ENCODE measurements around the gene FBXO48. TPM values are rescaled to one million over a fixed set of nuclear protein-coding genes. Genes with fewer than 3 reads are reported as not detected.
A peak's percentile ranks its signal among the peaks of the same experiment; 100 is the strongest.

Gene FBXO48, protein sequence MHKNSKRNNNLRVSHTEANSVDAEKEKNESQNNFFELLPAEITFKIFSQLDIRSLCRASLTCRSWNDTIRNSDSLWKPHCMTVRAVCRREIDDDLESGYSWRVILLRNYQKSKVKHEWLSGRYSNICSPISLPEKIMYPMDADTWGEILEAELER
- polyA plus RNA-seq (2012; rRNA removed): 0.30 and 0.45 TPM in 2 replicates
- polyA plus RNA-seq (2012; cell fraction: cytosol; rRNA removed): 0.41 and 0.48 TPM in 2 replicates
- polyA plus RNA-seq (2012; cell fraction: nucleus; rRNA removed): 0.26 and 0.56 TPM in 2 replicates

DNA sequence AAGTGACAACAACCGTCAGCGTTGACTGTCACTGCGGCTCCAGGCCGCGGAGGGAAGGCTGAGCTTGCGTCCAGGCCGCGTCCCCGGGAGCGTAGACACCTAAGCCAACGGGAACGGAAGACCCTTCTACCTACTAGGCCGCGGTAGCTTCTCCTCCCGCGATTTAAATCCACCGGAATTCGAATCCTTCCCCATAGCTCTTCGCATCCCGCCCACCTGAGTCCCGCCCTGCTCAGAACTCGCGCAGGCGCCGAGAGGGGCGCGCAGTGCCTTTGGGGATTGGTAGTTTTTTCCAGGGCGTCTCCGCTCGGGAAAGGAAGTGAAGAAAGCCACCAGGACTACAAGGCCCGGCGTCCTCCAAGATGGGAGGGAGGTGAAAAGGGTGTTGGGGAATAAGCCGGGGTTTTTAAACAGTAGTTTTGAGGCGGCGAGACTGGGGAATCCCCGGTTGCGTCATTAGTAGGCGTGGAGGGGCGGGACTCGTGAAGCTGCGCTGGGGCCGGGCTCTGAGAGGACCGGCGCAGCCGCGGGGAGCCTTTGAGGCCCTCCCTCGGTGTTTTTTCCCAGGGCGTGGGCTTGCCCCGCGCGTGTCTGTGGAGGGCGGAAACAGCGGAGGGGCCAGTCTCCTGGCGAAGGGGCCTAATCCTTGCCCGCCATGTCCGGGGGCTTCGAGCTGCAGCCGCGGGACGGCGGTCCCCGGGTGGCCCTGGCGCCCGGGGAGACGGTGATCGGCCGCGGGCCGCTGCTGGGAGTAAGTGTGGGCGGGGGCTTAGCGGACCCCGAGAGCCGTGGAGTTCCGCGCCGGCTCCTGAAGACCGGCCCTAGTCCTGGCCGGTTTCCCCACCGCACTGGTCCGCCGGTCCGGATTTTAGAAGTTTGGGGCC lies at the start of gene FBXO48, which contains the start of gene APLF:
TSS of gene FBXO48 (minus strand) at position 218 of the 884 bp plus-strand sequence. CDS start 2,149 bp downstream, outside the sequence.
TSS of gene APLF (plus strand) at position 509 of the 884 bp plus-strand sequence. CDS start at position 656, 147 bp downstream.
- Histone ChIP-seq H3K9me3 (no peaks in the 10 kb centered on the region), H3F3A (replicated peaks; ENCODE audit: insufficient read depth) (no peaks in the 10 kb centered on the region), H3K36me3 (replicated peaks in 1 of 2; ENCODE audit: control insufficient read depth in 1 of 2, insufficient read depth in 2 of 2, low read length in 1 of 2) (peaks cover 0 to 3% of the 10 kb centered on the region in 2 experiments), H3K9ac (peak within 1 kb of the TSS; percentile 94), H4K20me1 (ENCODE audit: insufficient read depth) (no peaks in the 10 kb centered on the region), H3K79me2 (ENCODE audit: insufficient read depth) (peaks cover 16% of the 10 kb centered on the region; the same call in 1 of the 2 replicates), H3K27me3 (ENCODE audit: insufficient read depth) (no peaks in the 10 kb centered on the region), H3K4me3 (ENCODE audit: low read depth in 2 of 2, low read length in 1 of 2) (peak within 1 kb of the TSS; percentile 88 to 98), H3K9me2 (no peaks in the 10 kb centered on the region), H2AFZ (ENCODE audit: low read depth) (peak within 1 kb of the TSS; percentile 96), H3K4me1 (ENCODE audit: control insufficient read depth in 1 of 2, insufficient read depth in 2 of 2, low read depth in 1 of 2, low read length in 1 of 2) (peaks cover 0 to 12% of the 10 kb centered on the region in 2 experiments; a peak in 2 of 4 replicates), H3K27ac (ENCODE audit: low read depth in 2 of 2, low read length in 1 of 2) (peak within 1 kb of the TSS; percentile 72 to 86), H3K4me2 (peak within 1 kb of the TSS; percentile 84)
- under 1% methylated on average over 31 of the region's 82 CpGs for WGBS (ENCODE audit: low lambda C conversion rate)
- TF ChIP-seq ELF1 (IDR thresholded peaks at IDR 0.05): 0 out of 2 replicates have a peak, but pooled peaks have one; percentile 10
- no peak for TF ChIP-seq RCOR1 (IDR thresholded peaks at IDR 0.05; ENCODE audit: low read length)
- no peak; the same call in 1 of the 2 replicates for TF ChIP-seq FOSL2 (IDR thresholded peaks at IDR 0.05; ENCODE audit: borderline replicate concordance, low read depth)
- TF ChIP-seq JUND (IDR thresholded peaks at IDR 0.05): no peak
- no peak for TF ChIP-seq NFIC (IDR thresholded peaks at IDR 0.05; ENCODE audit: borderline replicate concordance)
- TF ChIP-seq POLR2AphosphoS5 (IDR thresholded peaks at IDR 0.05; ENCODE audit: low read depth, low read length): peak; percentile 67
- TF ChIP-seq SIN3A (IDR thresholded peaks at IDR 0.05; ENCODE audit: borderline replicate concordance, low read depth, low read length): peak; percentile 53; the same call in 1 of the 2 replicates
- TF ChIP-seq MEF2A (IDR thresholded peaks at IDR 0.05; ENCODE audit: borderline replicate concordance, low read depth): no peak
- TF ChIP-seq, protein P1, sequence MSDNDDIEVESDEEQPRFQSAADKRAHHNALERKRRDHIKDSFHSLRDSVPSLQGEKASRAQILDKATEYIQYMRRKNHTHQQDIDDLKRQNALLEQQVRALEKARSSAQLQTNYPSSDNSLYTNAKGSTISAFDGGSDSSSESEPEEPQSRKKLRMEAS (IDR thresholded peaks at IDR 0.05; ENCODE audit: low read depth): peak; percentile 68
- 0 out of 2 replicates have a peak, but pooled peaks have one; percentile 43 for TF ChIP-seq YY1 (IDR thresholded peaks at IDR 0.05; ENCODE audit: low read depth)
- no peak for TF ChIP-seq EZH2phosphoT487 (IDR thresholded peaks at IDR 0.05; ENCODE audit: borderline replicate concordance, low read depth)
- TF ChIP-seq TEAD4 (IDR thresholded peaks at IDR 0.05; ENCODE audit: borderline replicate concordance, insufficient read depth): no peak
- TF ChIP-seq TCF12 (IDR thresholded peaks at IDR 0.05): peak; percentile 32; the same call in 1 of the 2 replicates
- TF ChIP-seq, protein P2, sequence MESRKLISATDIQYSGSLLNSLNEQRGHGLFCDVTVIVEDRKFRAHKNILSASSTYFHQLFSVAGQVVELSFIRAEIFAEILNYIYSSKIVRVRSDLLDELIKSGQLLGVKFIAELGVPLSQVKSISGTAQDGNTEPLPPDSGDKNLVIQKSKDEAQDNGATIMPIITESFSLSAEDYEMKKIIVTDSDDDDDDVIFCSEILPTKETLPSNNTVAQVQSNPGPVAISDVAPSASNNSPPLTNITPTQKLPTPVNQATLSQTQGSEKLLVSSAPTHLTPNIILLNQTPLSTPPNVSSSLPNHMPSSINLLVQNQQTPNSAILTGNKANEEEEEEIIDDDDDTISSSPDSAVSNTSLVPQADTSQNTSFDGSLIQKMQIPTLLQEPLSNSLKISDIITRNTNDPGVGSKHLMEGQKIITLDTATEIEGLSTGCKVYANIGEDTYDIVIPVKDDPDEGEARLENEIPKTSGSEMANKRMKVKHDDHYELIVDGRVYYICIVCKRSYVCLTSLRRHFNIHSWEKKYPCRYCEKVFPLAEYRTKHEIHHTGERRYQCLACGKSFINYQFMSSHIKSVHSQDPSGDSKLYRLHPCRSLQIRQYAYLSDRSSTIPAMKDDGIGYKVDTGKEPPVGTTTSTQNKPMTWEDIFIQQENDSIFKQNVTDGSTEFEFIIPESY (IDR thresholded peaks at IDR 0.05; ENCODE audit: borderline replicate concordance, low read depth): peak; percentile 88; the same call in 1 of the 2 replicates
- no peak for TF ChIP-seq TAF1 (IDR thresholded peaks at IDR 0.05; ENCODE audit: borderline replicate concordance, low read depth, low read length)
- TF ChIP-seq NRF1 (IDR thresholded peaks at IDR 0.05; ENCODE audit: low read depth, low read length): peak; percentile 79
- TF ChIP-seq GATA2 (CRISPR knock-in tag; IDR thresholded peaks at IDR 0.05): no peak
- TF ChIP-seq RXRA (IDR thresholded peaks at IDR 0.05; ENCODE audit: borderline replicate concordance, low read depth): peak; percentile 34; the same call in 1 of the 2 replicates
- peak; percentile 13; the same call in 1 of the 2 replicates for TF ChIP-seq PBX3 (IDR thresholded peaks at IDR 0.05)
- TF ChIP-seq FOXM1 (IDR thresholded peaks at IDR 0.05; ENCODE audit: low read depth): peak; percentile 55; the same call in 1 of the 2 replicates
- peak; percentile 87 for TF ChIP-seq MXI1 (IDR thresholded peaks at IDR 0.05; ENCODE audit: low read depth, low read length)
- TF ChIP-seq CHD2 (IDR thresholded peaks at IDR 0.05; ENCODE audit: low read length, partially characterized antibody): peak; percentile 93
- DNase-seq: peak; percentile 95
- POLR2A ChIA-PET: interaction anchor here (1.0 kb wide), 1 partner anchor 123 kb away, joined by 3 read pairs; no protein-coding TSS in a partner anchor
- CTCF ChIA-PET: interaction anchor here (0.9 to 5.3 kb wide), 9 partner anchors 11 to 458 kb away, joined by 3 to 99 read pairs (median 7); no protein-coding TSS in a partner anchor

Measured in SK-N-SH (cell line).